H9 (cell line): Measurements from ENCODE around the gene ATP6V0E1. TPM values are rescaled to one million over a fixed set of nuclear protein-coding genes. Genes with fewer than 3 reads are reported as not detected.

Experiments
- DNase-seq: peaks from one replicate; pipeline ENCODE4 v3.0.0-alpha.2; 2017
- H2AFZ ChIP-seq: one replicate; pipeline ENCODE4 v1.6.1; 2013; ENCODE audit warnings: mild to moderate bottlenecking, low read length, control low read depth, moderate library complexity
- H2AK5ac ChIP-seq: 2 replicates; pipeline ENCODE4 v1.6.1; 2013; ENCODE audit warnings: low read length, control low read depth, mixed read lengths; ENCODE audit not compliant: insufficient read length
- H2BK120ac ChIP-seq: one replicate; pipeline ENCODE4 v1.6.1; 2013; ENCODE audit warnings: low read depth, mild to moderate bottlenecking, low read length, control low read depth, inconsistent platforms; ENCODE audit not compliant: poor library complexity, severe bottlenecking
- H2BK12ac ChIP-seq: 2 replicates; pipeline ENCODE4 v1.6.1; 2013; ENCODE audit warnings: low read length, control low read depth, mixed read lengths, low read depth; ENCODE audit not compliant: insufficient read length
- H2BK15ac ChIP-seq: 2 replicates; pipeline ENCODE4 v1.6.1; 2013; ENCODE audit warnings: low read depth, low read length, control low read depth
- H2BK20ac ChIP-seq: one replicate; pipeline ENCODE4 v1.6.1; 2013; ENCODE audit warnings: low read depth, mild to moderate bottlenecking, low read length, control low read depth, inconsistent platforms; ENCODE audit not compliant: poor library complexity, severe bottlenecking
- H2BK5ac ChIP-seq: 2 replicates; pipeline ENCODE4 v1.6.1; 2013; ENCODE audit warnings: low read length, control low read depth, mixed read lengths; ENCODE audit not compliant: insufficient read length
- H3K14ac ChIP-seq: 2 replicates; pipeline ENCODE4 v1.6.1; 2013; ENCODE audit warnings: low read length, control low read depth; ENCODE audit not compliant: insufficient read depth
- H3K18ac ChIP-seq: 2 replicates; pipeline ENCODE4 v1.6.1; 2013; ENCODE audit warnings: low read depth, mild to moderate bottlenecking, mixed read lengths, low read length, control low read depth; ENCODE audit not compliant: insufficient read length
- H3K23ac ChIP-seq: 2 replicates; pipeline ENCODE4 v1.6.1; 2013; ENCODE audit warnings: low read length, control low read depth, mixed read lengths, low read depth; ENCODE audit not compliant: insufficient read length
- H3K23me2 ChIP-seq: 2 replicates; pipeline ENCODE4 v1.6.1; 2013; ENCODE audit warnings: low read depth, mild to moderate bottlenecking, mixed read lengths, low read length, control low read depth; ENCODE audit not compliant: insufficient read length, poor library complexity, severe bottlenecking
- H3K27ac ChIP-seq: 2 replicates; pipeline ENCODE4 v1.5.1; 2013; ENCODE audit warnings: low read length, control low read depth, mixed read lengths, low read depth; ENCODE audit not compliant: insufficient read length
- H3K27me3 ChIP-seq: 2 replicates; pipeline ENCODE4 v1.6.1; 2013; ENCODE audit warnings: low read length, control low read depth, inconsistent platforms; ENCODE audit not compliant: insufficient read depth
- H3K4ac ChIP-seq: 2 replicates; pipeline ENCODE4 v1.6.1; 2013; ENCODE audit warnings: low read depth, mild to moderate bottlenecking, control low read depth, inconsistent platforms, low read length, moderate library complexity
- H3K4me1 ChIP-seq: 2 replicates; pipeline ENCODE4 v1.6.1; 2013; ENCODE audit warnings: low read length, control low read depth, inconsistent platforms; ENCODE audit not compliant: insufficient read depth
- H3K4me2 ChIP-seq: 2 replicates; pipeline ENCODE4 v1.6.1; 2013; ENCODE audit warnings: low read length, control low read depth, mixed read lengths; ENCODE audit not compliant: insufficient read length, insufficient read depth
- H3K56ac ChIP-seq: 2 replicates; pipeline ENCODE4 v1.6.1; 2013; ENCODE audit warnings: low read depth, mild to moderate bottlenecking, mixed read lengths, low read length, control low read depth; ENCODE audit not compliant: insufficient read length
- H3K79me1 ChIP-seq: 2 replicates; pipeline ENCODE4 v1.6.1; 2013; ENCODE audit warnings: low read depth, mild to moderate bottlenecking, moderate library complexity, low read length, control low read depth, inconsistent platforms; ENCODE audit not compliant: insufficient read depth, poor library complexity, severe bottlenecking
- H3K79me2 ChIP-seq: 2 replicates; pipeline ENCODE4 v1.6.1; 2013; ENCODE audit warnings: low read length, control low read depth, inconsistent platforms; ENCODE audit not compliant: insufficient read depth
- H3K9ac ChIP-seq: 2 replicates; pipeline ENCODE4 v1.6.1; 2013; ENCODE audit warnings: low read length, control low read depth, mixed read lengths; ENCODE audit not compliant: insufficient read length; ENCODE audit errors: extremely low read depth
- H3K9me3 ChIP-seq: one replicate; pipeline ENCODE4 v1.6.1; 2013; ENCODE audit warnings: low read depth, low read length, inconsistent platforms; ENCODE audit not compliant: control insufficient read depth
- H3T11ph ChIP-seq: one replicate; pipeline ENCODE4 v1.6.1; 2013; ENCODE audit warnings: mild to moderate bottlenecking, low read length, control low read depth, inconsistent platforms
- H4K20me1 ChIP-seq: one replicate; pipeline ENCODE4 v1.6.1; 2013; ENCODE audit not compliant: control insufficient read depth, insufficient read length, insufficient read depth
- H4K5ac ChIP-seq: 2 replicates; pipeline ENCODE4 v1.6.1; 2013; ENCODE audit warnings: low read depth, mild to moderate bottlenecking, mixed read lengths, low read length, control low read depth; ENCODE audit not compliant: insufficient read length
- H4K8ac ChIP-seq: replicated peaks from 2 replicates; pipeline ENCODE4 v1.6.1; 2013; ENCODE audit warnings: low read length, control low read depth, mixed read lengths, low read depth; ENCODE audit not compliant: insufficient read length
- H4K91ac ChIP-seq: 2 replicates; pipeline ENCODE4 v1.6.1; 2013; ENCODE audit warnings: low read depth, mild to moderate bottlenecking, moderate library complexity, mixed read lengths, low read length, control low read depth; ENCODE audit not compliant: insufficient read length
- H3K27ac Mint-ChIP-seq, 3 experiments: 2 replicates in 2 of 3; 3 replicates in 1 of 3; pipeline ENCODE4 v1.8.0; 2020 to 2021; ENCODE audit warnings: mixed read lengths in 3 of 3, mild to moderate bottlenecking in 1 of 3, moderate library complexity in 1 of 3
- H3K27me3 Mint-ChIP-seq: 2 replicates; pipeline ENCODE4 v1.8.0; 2021; ENCODE audit warnings: low read depth, mild to moderate bottlenecking, moderate library complexity, mixed read lengths
- H3K36me3 Mint-ChIP-seq, 3 experiments: 2 replicates in 2 of 3; 3 replicates in 1 of 3; pipeline ENCODE4 v1.8.0; 2020 to 2021; ENCODE audit warnings: low read depth in 3 of 3, mixed read lengths in 3 of 3; ENCODE audit not compliant: insufficient read depth in 1 of 3
- H3K4me1 Mint-ChIP-seq, 2 experiments: 2 replicates each; pipeline ENCODE4 v1.8.0; 2020; ENCODE audit warnings: mixed read lengths in 2 of 2
- H3K4me3 Mint-ChIP-seq, 2 experiments: 2 replicates in 1 of 2; 3 replicates in 1 of 2; pipeline ENCODE4 v1.8.0; 2020 to 2021; ENCODE audit warnings: mild to moderate bottlenecking in 2 of 2, mixed read lengths in 2 of 2, moderate library complexity in 1 of 2
- H3K9me3 Mint-ChIP-seq, 2 experiments: 2 replicates in 1 of 2; 3 replicates in 1 of 2; pipeline ENCODE4 v1.8.0; 2020; ENCODE audit warnings: mild to moderate bottlenecking in 2 of 2, mixed read lengths in 2 of 2, moderate library complexity in 1 of 2
- WGBS: extraction: QIAGEN DNeasy Blood & Tissue Kit; methylation state at CpG from one replicate; pipeline ENCODE4 v1.1.7; 2013; ENCODE audit warnings: missing lambda C conversion rate, low lambda C conversion rate, mixed read lengths; ENCODE audit not compliant: insufficient read length; ENCODE audit errors: extremely low coverage; 5-methylcytosine and 5-hydroxymethylcytosine counted together
- total RNA-seq: library from RNA; stranded (reverse); gene quantifications from 2 replicates; pipeline ENCODE4 v1.2.1, GENCODE V29; 2021
- TF ChIP-seq, protein P1 (sequence below): fragments of 200-600 bp; sonication (generic); conservative IDR thresholded peaks from 3 replicates; pipeline ENCODE4 v1.8.0; 2021; ENCODE audit warnings: antibody characterized with exemption, mild to moderate bottlenecking

Gene ATP6V0E1
- total RNA-seq, 1 experiment from 2014 or later = 101 TPM

DNA sequence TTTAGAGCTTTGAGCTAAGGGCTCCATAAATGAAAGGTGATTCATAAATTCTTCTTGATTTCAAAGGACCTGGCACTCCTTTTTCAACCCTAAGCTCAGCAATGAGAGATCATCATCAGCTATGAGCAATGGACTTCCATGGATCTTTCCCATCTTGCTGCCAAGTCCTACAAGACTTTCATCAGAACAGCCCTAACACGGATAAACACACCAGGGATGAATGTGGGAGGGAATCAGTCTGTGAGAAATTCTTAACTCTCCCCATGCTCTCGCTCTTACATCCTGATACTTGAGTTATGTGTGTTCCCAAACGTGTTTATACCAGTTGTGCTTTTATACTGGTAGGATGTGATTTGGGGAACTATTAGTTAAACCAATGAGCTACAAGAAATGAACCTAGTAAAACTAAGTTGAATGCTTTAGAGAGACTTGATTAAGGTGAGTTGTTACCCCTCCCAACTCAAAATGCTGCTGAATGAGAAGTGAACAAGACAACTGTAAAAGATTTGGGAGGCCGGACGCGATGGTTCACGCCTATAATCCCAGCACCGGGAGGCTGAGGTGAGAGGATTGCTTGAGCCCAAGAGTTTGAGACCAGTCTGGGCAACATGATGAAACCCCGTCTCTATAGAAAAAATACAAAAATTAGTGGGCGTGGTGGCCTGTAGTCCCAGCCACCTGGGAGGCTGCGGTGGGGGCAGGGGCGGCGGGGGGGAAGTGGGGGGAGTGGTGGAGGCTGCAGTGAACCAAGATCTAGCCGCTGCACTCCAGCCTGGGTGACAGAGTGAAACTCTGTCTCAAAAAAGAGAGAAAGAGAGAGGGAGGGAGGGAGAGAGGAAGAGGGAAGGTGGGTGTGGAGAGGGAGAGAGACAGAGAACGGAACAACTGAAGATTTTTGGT, 29.5 kb upstream of the ATP6V0E1 start:
- no peak overlapping the region for H2AFZ ChIP-seq
- no peak overlapping the region for H2BK5ac ChIP-seq
- peaks cover 2 to 13% (median 5%) of the 10 kb centered on the region in 3 experiments; a peak in 6 of 7 replicates for H3K36me3 Mint-ChIP-seq
- H4K20me1 ChIP-seq = no peaks in the 10 kb centered on the region
- H3K4me1 Mint-ChIP-seq = peaks cover 0 to 8% of the 10 kb centered on the region in 2 experiments; a peak in 3 of 4 replicates
- no peak overlapping the region for H3K56ac ChIP-seq
- H4K5ac ChIP-seq = no peak overlapping the region
- no peak overlapping the region for H3K27ac ChIP-seq
- H4K8ac ChIP-seq = no peak overlapping the region
- no peak overlapping the region for H2BK120ac ChIP-seq
- no peak overlapping the region for H3K18ac ChIP-seq
- H3K9me3 Mint-ChIP-seq = no peaks in the 10 kb centered on the region
- H2BK15ac ChIP-seq = no peak overlapping the region
- no peak overlapping the region for H3K4me3 Mint-ChIP-seq
- no peak overlapping the region for H3K27ac Mint-ChIP-seq
- H4K91ac ChIP-seq = no peak overlapping the region
- H3K79me2 ChIP-seq = no peaks in the 10 kb centered on the region
- H3K27me3 Mint-ChIP-seq = peaks cover 41% of the 10 kb centered on the region
- no peak overlapping the region for H3K23ac ChIP-seq
- H2BK20ac ChIP-seq = no peak overlapping the region
- peaks cover 5% of the 10 kb centered on the region for H3K23me2 ChIP-seq
- no peaks in the 10 kb centered on the region for H3K79me1 ChIP-seq
- no peak overlapping the region for H3K4ac ChIP-seq
- H3K4me1 ChIP-seq = no peaks in the 10 kb centered on the region
- no peak overlapping the region for H3T11ph ChIP-seq
- TF ChIP-seq, protein P1, sequence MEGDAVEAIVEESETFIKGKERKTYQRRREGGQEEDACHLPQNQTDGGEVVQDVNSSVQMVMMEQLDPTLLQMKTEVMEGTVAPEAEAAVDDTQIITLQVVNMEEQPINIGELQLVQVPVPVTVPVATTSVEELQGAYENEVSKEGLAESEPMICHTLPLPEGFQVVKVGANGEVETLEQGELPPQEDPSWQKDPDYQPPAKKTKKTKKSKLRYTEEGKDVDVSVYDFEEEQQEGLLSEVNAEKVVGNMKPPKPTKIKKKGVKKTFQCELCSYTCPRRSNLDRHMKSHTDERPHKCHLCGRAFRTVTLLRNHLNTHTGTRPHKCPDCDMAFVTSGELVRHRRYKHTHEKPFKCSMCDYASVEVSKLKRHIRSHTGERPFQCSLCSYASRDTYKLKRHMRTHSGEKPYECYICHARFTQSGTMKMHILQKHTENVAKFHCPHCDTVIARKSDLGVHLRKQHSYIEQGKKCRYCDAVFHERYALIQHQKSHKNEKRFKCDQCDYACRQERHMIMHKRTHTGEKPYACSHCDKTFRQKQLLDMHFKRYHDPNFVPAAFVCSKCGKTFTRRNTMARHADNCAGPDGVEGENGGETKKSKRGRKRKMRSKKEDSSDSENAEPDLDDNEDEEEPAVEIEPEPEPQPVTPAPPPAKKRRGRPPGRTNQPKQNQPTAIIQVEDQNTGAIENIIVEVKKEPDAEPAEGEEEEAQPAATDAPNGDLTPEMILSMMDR = no peak
- no peaks in the 10 kb centered on the region for H3K27me3 ChIP-seq
- H3K4me2 ChIP-seq = no peak overlapping the region
- no peak overlapping the region for H3K9ac ChIP-seq
- no peaks in the 10 kb centered on the region for H3K9me3 ChIP-seq
- no peak overlapping the region for H3K14ac ChIP-seq
- H2BK12ac ChIP-seq = no peak overlapping the region
- no peak for DNase-seq
- WGBS = 100% methylated on average over 1 of the region's 15 CpGs
- no peak overlapping the region for H2AK5ac ChIP-seq
